Measurements from ENCODE around the gene FETUB. TPM values are rescaled to one million over a fixed set of nuclear protein-coding genes. Genes with fewer than 3 reads are reported as not detected.

FETUB gene
- total RNA-seq, 1 experiment from 2014 or later: not detected

GRCh38 chr3:186665625-186666188, 25.5 kb downstream of the FETUB start, which contains the start of gene HRG:
Gene HRG (plus strand): TSS chr3:186666014. CDS start chr3:186666032, 18 bp downstream.
- no peak within 1 kb of the TSS for H3K4me2 ChIP-seq (ENCODE audit: low read depth, low read length, poor library complexity, severe bottlenecking)
- H3K36me3 ChIP-seq (ENCODE audit: insufficient read depth, low read length): no peaks in the 10 kb centered on the region
- no peaks in the 10 kb centered on the region for H3K27me3 ChIP-seq (ENCODE audit: low read length)
- no peaks in the 10 kb centered on the region for H3K9me2 ChIP-seq (replicated peaks; ENCODE audit: insufficient read depth, low read length)
- H3K9ac ChIP-seq (ENCODE audit: low read length): no peak within 1 kb of the TSS
- no peaks in the 10 kb centered on the region for H3K4me1 ChIP-seq (ENCODE audit: low read length)
- H2AFZ ChIP-seq (ENCODE audit: low read length): no peak within 1 kb of the TSS
- DNase-seq: no peak
- H4K20me1 ChIP-seq (ENCODE audit: insufficient read depth, low read depth, low read length): no peaks in the 10 kb centered on the region
- H3K9me3 ChIP-seq (ENCODE audit: low read length): no peaks in the 10 kb centered on the region
- H3K27ac ChIP-seq (ENCODE audit: low read length): no peak within 1 kb of the TSS
- no peak within 1 kb of the TSS for H3K4me3 ChIP-seq (ENCODE audit: low read length)
- H3K79me2 ChIP-seq (ENCODE audit: low read length): no peaks in the 10 kb centered on the region

- H2AFZ ChIP-seq (ENCODE audit: low read length): no peak overlapping the region
- no peak overlapping the region for H3K9ac ChIP-seq (ENCODE audit: low read length)
- no peaks in the 10 kb centered on the region for H3K79me2 ChIP-seq (ENCODE audit: low read length)
- no peak overlapping the region for H3K4me3 ChIP-seq (ENCODE audit: low read length)
- no peaks in the 10 kb centered on the region for H4K20me1 ChIP-seq (ENCODE audit: insufficient read depth, low read depth, low read length)
- no peak overlapping the region for H3K27ac ChIP-seq (ENCODE audit: low read length)
- H3K4me2 ChIP-seq (ENCODE audit: low read depth, low read length, poor library complexity, severe bottlenecking): no peak overlapping the region
- no peaks in the 10 kb centered on the region for H3K36me3 ChIP-seq (ENCODE audit: insufficient read depth, low read length)
- no peaks in the 10 kb centered on the region for H3K27me3 ChIP-seq (ENCODE audit: low read length)
- H3K9me3 ChIP-seq (ENCODE audit: low read length): no peaks in the 10 kb centered on the region
- no peaks in the 10 kb centered on the region for H3K9me2 ChIP-seq (replicated peaks; ENCODE audit: insufficient read depth, low read length)
- no peaks in the 10 kb centered on the region for H3K4me1 ChIP-seq (ENCODE audit: low read length)
- no peak for DNase-seq
These were observed 28.2 kb downstream of the FETUB start for GRCh38 chr3:186668426-186668825.

GRCh38 chr3:186669378-186670084, 29.3 kb downstream of the FETUB start:
- no peak overlapping the region for H3K4me2 ChIP-seq (ENCODE audit: low read depth, low read length, poor library complexity, severe bottlenecking)
- DNase-seq: no peak

GRCh38 chr3:186670155-186670554, 30.0 kb downstream of the FETUB start:
- Histone ChIP-seq H3K36me3 (ENCODE audit: insufficient read depth, low read length) (no peaks in the 10 kb centered on the region), H3K4me2 (ENCODE audit: low read depth, low read length, poor library complexity, severe bottlenecking) (no peak overlapping the region), H3K27ac (ENCODE audit: low read length) (no peak overlapping the region), H3K4me3 (ENCODE audit: low read length) (no peak overlapping the region), H3K79me2 (ENCODE audit: low read length) (no peaks in the 10 kb centered on the region), H2AFZ (ENCODE audit: low read length) (no peak overlapping the region), H3K4me1 (ENCODE audit: low read length) (no peaks in the 10 kb centered on the region), H3K9me2 (replicated peaks; ENCODE audit: insufficient read depth, low read length) (no peaks in the 10 kb centered on the region), H3K9ac (ENCODE audit: low read length) (no peak overlapping the region), H3K27me3 (ENCODE audit: low read length) (no peaks in the 10 kb centered on the region), H4K20me1 (ENCODE audit: insufficient read depth, low read depth, low read length) (no peaks in the 10 kb centered on the region), H3K9me3 (ENCODE audit: low read length) (no peaks in the 10 kb centered on the region)
- DNase-seq: no peak

More at GRCh38 chr3:186669378-186670084, 29.3 kb downstream of the FETUB start:
- Histone ChIP-seq H3K27me3 (ENCODE audit: low read length) (no peaks in the 10 kb centered on the region), H2AFZ (ENCODE audit: low read length) (no peak overlapping the region), H3K4me3 (ENCODE audit: low read length) (no peak overlapping the region), H4K20me1 (ENCODE audit: insufficient read depth, low read depth, low read length) (no peaks in the 10 kb centered on the region), H3K36me3 (ENCODE audit: insufficient read depth, low read length) (no peaks in the 10 kb centered on the region), H3K79me2 (ENCODE audit: low read length) (no peaks in the 10 kb centered on the region), H3K9me3 (ENCODE audit: low read length) (no peaks in the 10 kb centered on the region), H3K9me2 (replicated peaks; ENCODE audit: insufficient read depth, low read length) (no peaks in the 10 kb centered on the region), H3K27ac (ENCODE audit: low read length) (no peak overlapping the region), H3K4me1 (ENCODE audit: low read length) (no peaks in the 10 kb centered on the region), H3K9ac (ENCODE audit: low read length) (no peak overlapping the region)

GRCh38 chr3:186671051-186671450, 30.9 kb downstream of the FETUB start:
- Histone ChIP-seq H3K9me2 (replicated peaks; ENCODE audit: insufficient read depth, low read length) (no peaks in the 10 kb centered on the region), H3K4me1 (ENCODE audit: low read length) (no peaks in the 10 kb centered on the region), H3K79me2 (ENCODE audit: low read length) (no peaks in the 10 kb centered on the region), H3K9me3 (ENCODE audit: low read length) (no peaks in the 10 kb centered on the region), H3K9ac (ENCODE audit: low read length) (no peak overlapping the region), H2AFZ (ENCODE audit: low read length) (no peak overlapping the region), H3K4me2 (ENCODE audit: low read depth, low read length, poor library complexity, severe bottlenecking) (no peak overlapping the region), H3K27ac (ENCODE audit: low read length) (no peak overlapping the region), H3K4me3 (ENCODE audit: low read length) (no peak overlapping the region), H3K27me3 (ENCODE audit: low read length) (no peaks in the 10 kb centered on the region), H3K36me3 (ENCODE audit: insufficient read depth, low read length) (no peaks in the 10 kb centered on the region), H4K20me1 (ENCODE audit: insufficient read depth, low read depth, low read length) (no peaks in the 10 kb centered on the region)
- DNase-seq: no peak

- no peak overlapping the region for H3K4me3 ChIP-seq (ENCODE audit: low read length)
- no peak overlapping the region for H3K9ac ChIP-seq (ENCODE audit: low read length)
- H3K79me2 ChIP-seq (ENCODE audit: low read length): no peaks in the 10 kb centered on the region
- H3K9me2 ChIP-seq (replicated peaks; ENCODE audit: insufficient read depth, low read length): no peaks in the 10 kb centered on the region
- no peaks in the 10 kb centered on the region for H4K20me1 ChIP-seq (ENCODE audit: insufficient read depth, low read depth, low read length)
- no peak overlapping the region for H3K4me2 ChIP-seq (ENCODE audit: low read depth, low read length, poor library complexity, severe bottlenecking)
- no peak overlapping the region for H2AFZ ChIP-seq (ENCODE audit: low read length)
- no peaks in the 10 kb centered on the region for H3K36me3 ChIP-seq (ENCODE audit: insufficient read depth, low read length)
- H3K4me1 ChIP-seq (ENCODE audit: low read length): no peaks in the 10 kb centered on the region
- H3K9me3 ChIP-seq (ENCODE audit: low read length): no peaks in the 10 kb centered on the region
- H3K27me3 ChIP-seq (ENCODE audit: low read length): no peaks in the 10 kb centered on the region
- no peak overlapping the region for H3K27ac ChIP-seq (ENCODE audit: low read length)
- DNase-seq: no peak
These were observed 38.4 kb downstream of the FETUB start for GRCh38 chr3:186678604-186679003.

GRCh38 chr3:186679151-186679550, 39.0 kb downstream of the FETUB start:
- no peaks in the 10 kb centered on the region for H3K4me1 ChIP-seq (ENCODE audit: low read length)
- no peaks in the 10 kb centered on the region for H4K20me1 ChIP-seq (ENCODE audit: insufficient read depth, low read depth, low read length)
- no peak for DNase-seq
- no peak overlapping the region for H3K4me2 ChIP-seq (ENCODE audit: low read depth, low read length, poor library complexity, severe bottlenecking)
- no peak overlapping the region for H2AFZ ChIP-seq (ENCODE audit: low read length)
- H3K27ac ChIP-seq (ENCODE audit: low read length): no peak overlapping the region
- H3K9ac ChIP-seq (ENCODE audit: low read length): no peak overlapping the region
- H3K79me2 ChIP-seq (ENCODE audit: low read length): no peaks in the 10 kb centered on the region
- H3K4me3 ChIP-seq (ENCODE audit: low read length): no peak overlapping the region
- no peaks in the 10 kb centered on the region for H3K9me3 ChIP-seq (ENCODE audit: low read length)
- H3K36me3 ChIP-seq (ENCODE audit: insufficient read depth, low read length): no peaks in the 10 kb centered on the region
- H3K27me3 ChIP-seq (ENCODE audit: low read length): no peaks in the 10 kb centered on the region
- no peaks in the 10 kb centered on the region for H3K9me2 ChIP-seq (replicated peaks; ENCODE audit: insufficient read depth, low read length)

- no peaks in the 10 kb centered on the region for H3K36me3 ChIP-seq (ENCODE audit: insufficient read depth, low read length)
- H3K9me2 ChIP-seq (replicated peaks; ENCODE audit: insufficient read depth, low read length): no peaks in the 10 kb centered on the region
- H4K20me1 ChIP-seq (ENCODE audit: insufficient read depth, low read depth, low read length): no peaks in the 10 kb centered on the region
- H3K27ac ChIP-seq (ENCODE audit: low read length): no peak overlapping the region
- no peak overlapping the region for H3K4me2 ChIP-seq (ENCODE audit: low read depth, low read length, poor library complexity, severe bottlenecking)
- no peaks in the 10 kb centered on the region for H3K9me3 ChIP-seq (ENCODE audit: low read length)
- H3K27me3 ChIP-seq (ENCODE audit: low read length): no peaks in the 10 kb centered on the region
- H3K4me3 ChIP-seq (ENCODE audit: low read length): no peak overlapping the region
- no peaks in the 10 kb centered on the region for H3K4me1 ChIP-seq (ENCODE audit: low read length)
- no peak overlapping the region for H2AFZ ChIP-seq (ENCODE audit: low read length)
- no peak for DNase-seq
- no peaks in the 10 kb centered on the region for H3K79me2 ChIP-seq (ENCODE audit: low read length)
- no peak overlapping the region for H3K9ac ChIP-seq (ENCODE audit: low read length)
These were observed 40.7 kb downstream of the FETUB start for GRCh38 chr3:186680869-186681268.

Measured in Karpas-422 (cell line).